Measurements from ENCODE around the gene TTC8. TPM values are rescaled to one million over a fixed set of nuclear protein-coding genes. Genes with fewer than 3 reads are reported as not detected.

Gene TTC8
- total RNA-seq, 1 experiment from 2014 or later: 9.2 TPM

DNA sequence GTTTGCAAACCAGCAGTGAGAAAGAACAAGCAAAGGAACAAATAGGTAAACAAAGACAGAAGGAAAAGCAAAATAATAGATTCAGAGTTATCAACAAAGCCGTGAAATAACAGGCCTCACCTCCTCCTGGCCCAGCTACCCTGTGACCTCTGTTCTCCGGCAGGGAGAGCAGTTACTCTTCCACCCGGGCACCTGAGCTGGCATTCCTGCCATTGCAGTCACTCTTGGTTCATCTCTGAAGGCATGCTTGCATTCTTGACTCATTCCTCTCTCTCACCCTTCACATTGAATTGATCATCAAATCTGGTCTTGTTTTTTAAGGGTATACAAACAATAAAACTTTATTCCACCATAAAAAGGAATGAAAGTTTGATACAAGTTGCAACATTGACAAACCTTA, 95.1 kb downstream of the TTC8 start:
- no peak overlapping the region for H2AK5ac ChIP-seq (ENCODE audit: insufficient read length, low read length)
- H3K9ac ChIP-seq (ENCODE audit: extremely low read depth, insufficient read length, low read length): no peak overlapping the region
- H2BK120ac ChIP-seq (ENCODE audit: low read depth, low read length, poor library complexity, severe bottlenecking): no peak overlapping the region
- H3K79me1 ChIP-seq (ENCODE audit: insufficient read depth, low read depth, low read length, poor library complexity, severe bottlenecking): no peaks in the 10 kb centered on the region
- H3K18ac ChIP-seq (ENCODE audit: insufficient read length, low read depth, low read length): no peak overlapping the region
- Mint-ChIP-seq H3K4me1 (no peaks in the 10 kb centered on the region), H3K27ac (no peak overlapping the region), H3K4me3 (no peak overlapping the region), H3K27me3 (ENCODE audit: low read depth) (peaks cover 14% of the 10 kb centered on the region), H3K9me3 (peaks cover 6 to 8% of the 10 kb centered on the region in 2 experiments; a peak in 4 of 5 replicates), H3K36me3 (ENCODE audit: insufficient read depth in 1 of 3, low read depth in 3 of 3) (0 out of 7 replicates have a peak, but pooled peaks cover 0 to 2% (median 0%) of the 10 kb centered on the region in 3 experiments)
- H3K4me2 ChIP-seq (ENCODE audit: insufficient read depth, insufficient read length, low read length): no peak overlapping the region
- no peak overlapping the region for H2BK15ac ChIP-seq (ENCODE audit: low read depth, low read length)
- H3T11ph ChIP-seq (ENCODE audit: low read length): no peak overlapping the region
- no peaks in the 10 kb centered on the region for H3K27me3 ChIP-seq (ENCODE audit: insufficient read depth, low read length)
- no peak overlapping the region for H3K4ac ChIP-seq (ENCODE audit: low read depth, low read length)
- TF ChIP-seq, protein P1, sequence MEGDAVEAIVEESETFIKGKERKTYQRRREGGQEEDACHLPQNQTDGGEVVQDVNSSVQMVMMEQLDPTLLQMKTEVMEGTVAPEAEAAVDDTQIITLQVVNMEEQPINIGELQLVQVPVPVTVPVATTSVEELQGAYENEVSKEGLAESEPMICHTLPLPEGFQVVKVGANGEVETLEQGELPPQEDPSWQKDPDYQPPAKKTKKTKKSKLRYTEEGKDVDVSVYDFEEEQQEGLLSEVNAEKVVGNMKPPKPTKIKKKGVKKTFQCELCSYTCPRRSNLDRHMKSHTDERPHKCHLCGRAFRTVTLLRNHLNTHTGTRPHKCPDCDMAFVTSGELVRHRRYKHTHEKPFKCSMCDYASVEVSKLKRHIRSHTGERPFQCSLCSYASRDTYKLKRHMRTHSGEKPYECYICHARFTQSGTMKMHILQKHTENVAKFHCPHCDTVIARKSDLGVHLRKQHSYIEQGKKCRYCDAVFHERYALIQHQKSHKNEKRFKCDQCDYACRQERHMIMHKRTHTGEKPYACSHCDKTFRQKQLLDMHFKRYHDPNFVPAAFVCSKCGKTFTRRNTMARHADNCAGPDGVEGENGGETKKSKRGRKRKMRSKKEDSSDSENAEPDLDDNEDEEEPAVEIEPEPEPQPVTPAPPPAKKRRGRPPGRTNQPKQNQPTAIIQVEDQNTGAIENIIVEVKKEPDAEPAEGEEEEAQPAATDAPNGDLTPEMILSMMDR (conservative IDR thresholded peaks at IDR 0.05): no peak
- H3K23ac ChIP-seq (ENCODE audit: insufficient read length, low read depth, low read length): no peak overlapping the region
- no peaks in the 10 kb centered on the region for H3K9me3 ChIP-seq (ENCODE audit: control insufficient read depth, low read depth, low read length)
- H3K23me2 ChIP-seq (ENCODE audit: insufficient read length, low read depth, low read length, poor library complexity, severe bottlenecking): no peaks in the 10 kb centered on the region
- no CpG with 5 or more reads among the region's 3 CpGs for WGBS (ENCODE audit: extremely low coverage, insufficient read length, low lambda C conversion rate)
- no peak overlapping the region for H4K8ac ChIP-seq (replicated peaks; ENCODE audit: insufficient read length, low read depth, low read length)
- H2AFZ ChIP-seq (ENCODE audit: low read length): no peak overlapping the region
- H3K79me2 ChIP-seq (ENCODE audit: insufficient read depth, low read length): no peaks in the 10 kb centered on the region
- H2BK20ac ChIP-seq (ENCODE audit: low read depth, low read length, poor library complexity, severe bottlenecking): no peak overlapping the region
- no peaks in the 10 kb centered on the region for H3K4me1 ChIP-seq (ENCODE audit: insufficient read depth, low read length)
- no peak overlapping the region for H2BK5ac ChIP-seq (ENCODE audit: insufficient read length, low read length)
- no peaks in the 10 kb centered on the region for H4K20me1 ChIP-seq (ENCODE audit: control insufficient read depth, insufficient read depth, insufficient read length)
- H2BK12ac ChIP-seq (ENCODE audit: insufficient read length, low read depth, low read length): no peak overlapping the region
- no peak overlapping the region for H3K56ac ChIP-seq (ENCODE audit: insufficient read length, low read depth, low read length)
- no peak overlapping the region for H4K5ac ChIP-seq (ENCODE audit: insufficient read length, low read depth, low read length)
- no peak for DNase-seq
- H3K14ac ChIP-seq (ENCODE audit: insufficient read depth, low read length): no peak overlapping the region
- no peak overlapping the region for H4K91ac ChIP-seq (ENCODE audit: insufficient read length, low read depth, low read length)
- no peak overlapping the region for H3K27ac ChIP-seq (ENCODE audit: insufficient read length, low read depth, low read length)

Other genes starting within 250 kb of the TTC8 start
- gene EML5, start 31.7 kb upstream of the TTC8 start, total RNA-seq (2021): 0.61 and 0.81 TPM in 2 replicates

Data from H9 (cell line).